Skin epidermis (tissue), 12 donors: ENCODE results near the gene ANO5.
"Not testable (repeated sequence)": the region's sequence is repeated elsewhere in the genome, so short reads cannot be mapped to it uniquely, and the experiment has no call there.

Experiments used
- H3K27ac ChIP-seq, 21 experiments: fragments of 200-600 bp; sonication (generic) in 11 of 21; one replicate each; pipeline ENCODE4 v1.5.0; 2020; ENCODE audit warnings: mild to moderate bottlenecking in 3 of 21, inconsistent platforms in 2 of 21, moderate library complexity in 2 of 21
- H3K4me3 ChIP-seq, 7 experiments: fragments of 200-600 bp; sonication (generic) in 2 of 7; one replicate each; pipeline ENCODE4 v1.5.0; 2020; ENCODE audit warnings: inconsistent platforms in 2 of 7, mild to moderate bottlenecking in 2 of 7, moderate library complexity in 1 of 7

Gene ANO5

DNA sequence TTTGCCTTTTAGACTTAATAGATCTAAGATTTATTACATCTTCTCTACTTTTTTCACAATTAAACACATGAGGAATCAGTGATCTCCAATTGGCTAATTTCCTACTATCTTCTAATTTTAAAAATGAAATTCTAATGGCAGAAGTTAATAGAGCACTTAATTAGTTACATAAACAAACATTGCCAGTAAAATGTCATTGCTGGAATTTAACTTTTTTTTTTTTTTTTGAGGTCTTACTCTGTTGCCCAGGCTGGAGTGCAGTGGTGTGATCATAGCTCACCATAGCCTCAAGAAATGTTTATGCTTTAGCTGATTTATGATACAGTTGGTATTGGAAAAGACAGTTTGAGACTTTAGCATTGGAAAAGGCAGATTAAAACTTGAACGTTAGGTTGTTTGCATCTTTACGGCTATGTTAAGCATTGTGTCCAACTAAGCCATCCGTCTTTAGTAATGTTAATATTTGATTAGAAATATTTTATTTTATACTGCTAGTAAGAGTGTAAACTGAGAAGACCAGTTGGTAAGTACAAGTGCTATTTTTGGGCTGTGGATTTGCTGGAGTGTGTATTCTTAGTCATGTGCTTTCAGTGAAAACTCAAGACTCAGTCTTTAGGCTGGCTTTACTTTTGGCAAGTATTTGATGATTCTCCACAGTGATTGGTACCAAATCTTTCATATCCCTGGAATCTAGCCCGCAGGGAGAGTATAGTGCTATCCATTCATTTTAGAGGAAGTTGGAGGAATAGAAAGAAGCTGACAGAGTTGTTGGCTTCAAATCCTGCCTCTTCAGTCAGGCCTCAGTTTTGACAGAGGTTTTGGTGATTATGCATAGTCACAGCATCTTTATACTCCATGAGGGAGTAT lies 4.5 kb downstream of the ANO5 start:
- no peak overlapping the region for H3K27ac ChIP-seq
- no peak overlapping the region for H3K4me3 ChIP-seq

GRCh38 chr11:22199243-22199642 lies 6.4 kb downstream of the ANO5 start:
- H3K4me3 ChIP-seq: no peak overlapping the region

DNA sequence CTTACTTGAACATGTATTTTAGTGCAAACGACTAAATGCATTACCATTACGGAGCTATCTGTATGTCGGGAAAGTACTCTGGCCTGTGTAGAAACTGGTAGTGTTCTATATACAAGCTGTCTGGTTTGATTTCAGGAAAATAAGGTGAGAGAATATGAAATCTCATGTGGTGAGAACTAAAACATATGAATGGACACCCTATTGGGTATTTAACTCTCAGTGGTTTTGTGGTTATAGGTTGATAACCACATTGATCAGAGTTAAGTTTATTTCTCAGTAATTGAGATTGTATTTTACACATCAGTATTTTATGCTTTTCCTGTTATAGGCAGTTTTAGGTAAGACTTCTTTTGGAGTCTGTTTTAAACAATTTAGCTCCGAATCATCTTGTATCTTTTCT lies 10.4 kb downstream of the ANO5 start:
- Histone ChIP-seq H3K4me3 (no peak overlapping the region), H3K27ac (no peak overlapping the region)

More at GRCh38 chr11:22199243-22199642, 6.4 kb downstream of the ANO5 start:
- H3K27ac ChIP-seq: no peak overlapping the region

DNA sequence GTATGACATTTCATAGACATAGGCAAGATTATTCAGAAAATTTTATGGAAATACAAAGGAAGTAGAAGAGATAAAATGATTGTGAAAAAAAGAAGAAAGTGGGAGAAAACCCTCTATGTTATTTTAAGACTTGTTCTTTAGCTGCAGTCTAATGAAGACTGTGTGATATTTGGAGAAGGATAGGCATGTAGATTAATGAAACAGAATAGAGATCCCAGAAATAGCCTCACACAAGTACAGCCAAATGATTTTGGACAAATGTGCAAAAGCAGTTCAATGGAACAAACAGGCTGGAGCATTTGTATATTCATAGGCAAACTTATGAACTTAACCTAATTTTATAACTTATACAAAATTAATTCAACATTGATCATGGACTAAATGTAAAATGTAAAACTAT lies 14.3 kb downstream of the ANO5 start:
- Histone ChIP-seq H3K27ac (no peak overlapping the region), H3K4me3 (no peak overlapping the region)

DNA sequence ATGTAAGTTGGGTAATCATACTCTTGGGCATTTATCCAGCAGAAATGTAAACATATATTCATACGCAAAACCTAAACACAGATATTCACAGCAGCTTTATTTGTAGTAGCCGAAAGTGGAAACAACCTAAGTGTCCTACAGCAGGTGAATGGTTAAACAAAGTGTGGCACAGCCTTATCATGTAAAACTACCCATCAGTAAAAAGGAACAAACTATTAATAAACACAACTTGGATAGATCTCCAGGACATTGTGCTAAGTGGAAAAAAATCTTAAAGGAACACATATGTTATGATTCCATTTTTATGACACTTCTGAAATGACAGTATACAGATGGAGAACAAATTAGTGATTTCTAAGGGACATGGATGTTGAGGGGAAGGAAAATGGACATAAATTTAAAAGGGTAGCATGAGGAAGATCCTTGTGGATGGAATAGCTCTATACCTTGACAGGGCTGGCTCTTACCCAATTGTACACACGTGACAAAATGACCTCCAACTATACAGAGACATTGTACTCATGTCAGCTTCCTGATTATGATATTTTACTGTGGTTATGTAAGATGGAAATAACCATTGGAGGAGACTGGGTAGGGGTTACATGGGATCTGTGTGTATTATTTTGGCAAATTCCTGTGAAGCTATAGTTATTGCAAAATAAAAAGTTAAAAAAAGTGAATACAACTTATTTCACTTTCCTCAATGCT lies 15.4 kb downstream of the ANO5 start:
- H3K27ac ChIP-seq: no peak overlapping the region

GRCh38 chr11:22216940-22217339 lies 24.1 kb downstream of the ANO5 start:
- Histone ChIP-seq H3K27ac (no peak overlapping the region), H3K4me3 (no peak overlapping the region)

More for the DNA sequence above, 15.4 kb downstream of the ANO5 start:
- no peak overlapping the region for H3K4me3 ChIP-seq

DNA sequence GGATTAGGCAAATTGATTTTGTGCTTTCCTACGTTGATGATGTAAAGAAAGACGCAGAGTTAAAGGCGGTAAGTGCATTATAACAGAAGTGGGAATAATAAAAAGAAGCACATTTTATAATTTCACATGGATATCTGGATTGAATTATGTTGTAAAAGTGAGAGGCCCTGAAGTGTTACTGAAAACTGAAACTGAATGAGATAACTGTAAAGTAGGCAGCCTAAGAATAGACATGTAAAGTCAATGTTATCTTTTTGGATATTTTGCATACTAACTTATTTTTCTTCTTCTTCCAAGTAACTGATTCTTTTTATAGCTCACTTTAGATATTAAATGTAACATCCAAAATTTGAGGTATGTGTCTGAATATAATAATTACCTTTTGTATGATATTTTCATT lies 28.3 kb downstream of the ANO5 start:
- Histone ChIP-seq H3K27ac (no peak overlapping the region), H3K4me3 (no peak overlapping the region)

DNA sequence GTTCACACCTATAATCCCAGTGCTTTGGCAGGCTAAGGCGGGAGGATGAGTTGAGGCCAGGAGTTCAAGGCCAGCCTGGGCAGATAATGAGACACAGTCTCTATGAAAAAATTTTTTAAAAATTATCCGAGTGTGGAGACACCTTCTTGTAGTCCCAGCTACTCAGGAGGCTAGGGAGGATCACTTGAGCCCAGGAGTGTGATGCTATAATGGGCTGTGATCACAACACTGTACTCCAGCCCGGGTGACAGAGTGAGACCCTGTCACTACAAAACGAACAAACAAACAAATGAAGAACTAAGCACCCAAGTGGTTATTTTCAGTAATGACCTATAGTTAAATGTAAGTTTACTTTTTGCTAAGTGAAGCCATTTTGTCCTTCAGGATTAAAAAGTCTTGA lies 32.3 kb downstream of the ANO5 start:
- no peak overlapping the region for H3K27ac ChIP-seq

DNA sequence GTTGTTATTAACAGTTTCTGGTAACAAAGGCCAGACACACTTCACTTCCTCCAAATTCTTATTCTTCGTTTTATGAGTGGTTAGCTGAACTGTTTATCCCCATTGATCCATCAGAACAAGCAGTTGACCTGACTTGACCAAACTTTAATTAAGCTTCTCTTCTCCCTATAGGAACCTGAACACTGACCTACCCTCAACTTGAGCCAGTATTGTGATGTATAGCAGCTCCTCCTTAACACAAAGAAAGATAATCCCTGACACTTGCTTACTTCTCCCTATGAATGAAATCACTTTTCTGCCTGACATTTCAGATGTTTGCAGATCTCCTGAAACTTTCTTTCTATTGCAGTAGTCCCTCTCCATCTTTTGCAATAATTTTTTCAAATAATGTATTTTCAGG lies 41.9 kb downstream of the ANO5 start:
- Histone ChIP-seq H3K4me3 (no peak overlapping the region), H3K27ac (no peak overlapping the region)

More for the DNA sequence above, 32.3 kb downstream of the ANO5 start:
- H3K4me3 ChIP-seq: no peak overlapping the region

DNA sequence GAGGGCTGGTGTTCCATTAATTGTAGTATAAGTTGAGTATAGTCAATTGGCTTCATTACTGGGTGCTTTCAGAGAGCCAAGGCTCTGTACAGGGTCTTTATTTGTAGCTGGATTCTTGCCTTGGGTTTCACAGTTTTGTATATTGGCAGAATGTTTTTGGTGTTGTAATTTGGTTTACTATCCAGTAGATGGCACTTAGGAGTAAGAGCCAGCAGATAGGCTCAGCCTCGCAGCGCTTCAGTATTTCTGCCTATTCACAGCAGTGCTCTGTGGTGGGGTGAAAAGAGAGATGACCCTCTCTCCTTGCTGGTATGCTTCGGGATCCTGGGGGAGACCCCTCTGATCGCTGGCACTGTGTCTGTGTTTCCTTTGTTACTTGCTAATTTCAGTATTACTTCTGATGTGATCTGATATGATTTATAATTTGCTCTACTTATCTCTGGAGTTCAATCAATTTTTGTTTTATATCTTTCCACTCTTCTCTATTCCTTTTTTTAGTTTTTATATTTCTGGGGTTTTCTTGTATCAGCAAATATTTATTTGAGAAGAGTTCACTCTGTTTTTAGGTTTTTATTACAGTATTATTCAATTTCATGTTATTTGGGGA lies 52.2 kb downstream of the ANO5 start:
- Histone ChIP-seq H3K27ac (no peak overlapping the region), H3K4me3 (no peak overlapping the region)

- Histone ChIP-seq H3K4me3 (no peak overlapping the region), H3K27ac (no peak overlapping the region)
Observed at GRCh38 chr11:22246992-22247391, 54.1 kb downstream of the ANO5 start.

DNA sequence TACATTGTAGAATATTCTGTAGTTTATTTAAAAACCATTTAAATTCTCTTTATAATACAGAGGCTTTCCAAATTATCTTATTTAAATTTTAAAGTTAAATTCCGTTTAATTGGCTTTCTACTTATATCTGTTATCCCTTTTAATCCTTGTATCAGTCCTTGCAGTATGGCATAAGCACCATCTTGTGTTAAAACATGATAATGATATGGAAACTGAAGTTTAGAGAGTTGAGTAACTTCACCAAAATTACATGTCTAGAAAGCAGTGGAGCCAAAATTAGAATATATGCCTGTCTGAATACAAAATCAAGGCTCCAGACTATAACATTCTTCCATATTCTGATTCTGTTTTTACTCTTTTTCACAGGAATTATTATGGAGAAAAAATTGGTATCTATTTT lies 57.0 kb downstream of the ANO5 start:
- H3K27ac ChIP-seq: no peak overlapping the region

DNA sequence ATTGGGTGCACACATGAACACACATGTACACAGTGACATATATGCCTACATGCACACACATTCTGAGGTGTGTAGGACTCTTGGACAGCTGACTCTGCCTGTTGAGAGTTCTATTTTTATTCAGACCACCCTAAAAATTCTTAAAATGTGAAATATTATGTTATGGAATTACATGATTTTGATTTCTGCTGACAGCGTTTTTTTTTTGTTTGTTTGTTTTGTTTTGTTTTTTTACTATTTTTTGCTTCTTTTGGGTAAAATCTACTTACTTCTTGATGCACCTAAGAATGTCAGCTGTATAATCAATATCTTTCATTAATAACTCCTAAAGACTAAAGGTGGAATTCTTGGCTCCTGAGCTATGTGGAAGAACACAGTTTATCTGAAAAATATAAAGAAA lies 64.0 kb downstream of the ANO5 start:
- Histone ChIP-seq H3K27ac (no peak overlapping the region), H3K4me3 (no peak overlapping the region)

More for the DNA sequence above, 57.0 kb downstream of the ANO5 start:
- H3K4me3 ChIP-seq: no peak overlapping the region

DNA sequence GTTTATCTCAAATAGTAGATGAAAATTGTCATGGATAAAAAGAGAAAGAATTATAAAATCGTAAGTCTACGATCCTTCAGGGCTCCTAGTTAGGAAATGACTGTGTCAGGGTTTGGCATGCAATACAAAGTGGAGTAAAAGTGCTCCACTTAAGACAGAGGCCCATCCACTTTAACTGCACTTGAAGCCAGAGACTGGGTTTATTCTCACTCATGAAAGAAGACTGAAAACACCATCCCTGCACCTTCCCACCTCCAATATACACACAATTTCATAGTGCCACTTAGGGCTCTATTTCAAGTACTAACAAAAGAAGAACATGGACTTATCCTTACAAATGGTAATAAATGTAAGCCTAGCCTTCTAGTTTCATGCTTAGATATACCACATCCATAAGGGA lies 70.7 kb downstream of the ANO5 start:
- Histone ChIP-seq H3K4me3 (no peak overlapping the region), H3K27ac (no peak overlapping the region)

DNA sequence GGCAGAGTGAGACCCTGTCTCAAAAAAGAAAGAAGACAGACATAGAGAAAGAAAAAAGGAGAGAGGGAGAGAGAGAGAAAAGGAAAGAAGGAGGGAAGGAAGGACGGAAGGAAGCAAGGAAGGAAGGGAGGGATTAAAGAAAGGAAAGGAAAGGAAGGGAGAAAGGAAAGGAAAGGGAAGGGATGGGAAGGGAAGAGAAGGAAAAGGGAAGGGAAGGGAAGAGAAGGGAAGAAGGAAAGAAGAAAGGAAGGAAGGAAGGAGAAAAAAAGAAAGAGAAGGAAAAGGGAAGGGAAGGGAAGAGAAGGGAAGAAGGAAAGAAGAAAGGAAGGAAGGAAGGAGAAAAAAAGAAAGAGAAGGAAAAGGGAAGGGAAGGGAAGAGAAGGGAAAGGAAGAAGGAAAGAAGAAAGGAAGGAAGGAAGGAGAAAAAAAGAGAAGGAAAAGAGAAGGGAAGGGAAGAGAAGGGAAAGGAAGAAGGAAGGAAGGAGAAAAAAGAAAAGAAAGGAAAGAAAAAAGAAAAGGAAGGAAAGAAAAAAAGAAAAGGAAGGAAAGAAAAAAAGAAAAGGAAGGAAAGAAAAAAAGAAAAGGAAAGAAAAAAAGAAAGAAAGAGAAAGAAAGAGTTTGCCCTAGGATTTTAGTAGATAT lies 76.2 kb downstream of the ANO5 start:
- H3K27ac ChIP-seq, H3K4me3 ChIP-seq: not testable (repeated sequence)

DNA sequence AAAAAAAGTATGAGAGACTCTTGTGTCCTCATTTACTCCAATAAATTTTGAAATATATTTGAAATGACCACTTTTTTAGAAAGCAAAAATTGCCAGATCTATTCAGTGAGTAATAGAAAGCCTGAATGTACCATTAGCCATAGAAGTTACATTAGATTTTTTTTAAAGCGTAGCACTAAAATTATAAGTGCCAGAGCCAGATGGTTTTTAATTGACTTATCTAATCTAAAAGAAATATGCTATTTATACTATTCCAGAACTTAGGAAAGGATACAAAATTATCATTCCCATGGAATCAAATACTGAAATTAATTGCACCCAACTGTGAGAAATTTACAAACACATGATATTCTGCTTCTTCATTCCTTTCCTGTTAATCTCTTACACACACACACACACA lies 80.9 kb downstream of the ANO5 start:
- Histone ChIP-seq H3K27ac (no peak overlapping the region), H3K4me3 (no peak overlapping the region)

GRCh38 chr11:22275600-22275999 lies 82.7 kb downstream of the ANO5 start:
- Histone ChIP-seq H3K4me3 (no peak overlapping the region), H3K27ac (no peak overlapping the region)

DNA sequence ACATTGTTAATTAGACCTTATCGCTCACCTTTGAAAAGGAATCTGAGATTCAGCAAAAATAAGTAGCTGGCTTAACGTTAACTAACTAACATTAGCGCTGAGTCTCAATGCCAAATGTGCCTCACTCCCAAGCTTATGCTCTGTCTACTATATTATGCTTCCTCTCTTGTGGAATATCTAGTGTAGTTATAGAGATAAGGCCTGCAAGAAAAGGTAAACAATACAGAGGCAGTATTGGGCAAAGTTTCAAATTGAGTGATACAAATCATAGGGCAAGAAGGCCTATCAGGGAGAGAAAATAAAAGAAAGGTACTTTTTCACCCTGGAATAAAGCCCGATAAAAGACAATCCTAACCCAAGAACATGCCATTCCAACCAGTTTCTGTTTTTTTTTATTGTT lies 83.7 kb downstream of the ANO5 start:
- H3K27ac ChIP-seq: no peak overlapping the region
- H3K4me3 ChIP-seq: no peak overlapping the region

GRCh38 chr11:22284991-22285390 lies 92.1 kb downstream of the ANO5 start:
- not testable (repeated sequence) for H3K27ac ChIP-seq

DNA sequence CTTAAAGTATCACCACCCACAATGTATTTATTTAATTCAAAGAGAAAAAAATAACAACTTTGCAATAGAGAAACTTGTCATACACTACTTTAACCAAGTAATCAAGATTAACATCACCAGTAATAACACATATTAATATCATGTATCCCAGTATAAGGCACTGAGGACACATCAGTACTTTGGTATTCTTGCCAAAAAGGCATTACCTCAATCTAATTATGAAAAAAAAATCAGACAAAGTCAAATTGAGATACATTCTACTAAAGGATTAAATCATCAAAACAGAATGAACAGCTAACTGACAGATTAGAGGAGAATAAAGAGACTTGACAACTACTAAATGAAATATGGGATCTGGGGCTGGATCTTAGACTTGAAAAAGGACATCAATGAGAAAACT lies 109.5 kb downstream of the ANO5 start:
- H3K4me3 ChIP-seq: no peak overlapping the region
- H3K27ac ChIP-seq: no peak overlapping the region

More at GRCh38 chr11:22284991-22285390, 92.1 kb downstream of the ANO5 start:
- not testable (repeated sequence) for H3K4me3 ChIP-seq
